Esophagus (tissue), 2 donors: ENCODE measurements around the gene CRB2. TPM values are rescaled to one million over a fixed set of nuclear protein-coding genes. Genes with fewer than 3 reads are reported as not detected.

Experiments used
- H3K27ac ChIP-seq, 2 donors: one replicate each; pipeline ENCODE4 v1.5.1; 2013; ENCODE audit warnings: low read depth in 2 of 2, mild to moderate bottlenecking in 2 of 2, inconsistent platforms in 1 of 2, low read length in 1 of 2, moderate library complexity in 1 of 2
- H3K27me3 ChIP-seq, 2 donors: one replicate each; pipeline ENCODE4 v1.6.1; 2013; ENCODE audit warnings: low read length in 2 of 2, control low read depth in 1 of 2, mild to moderate bottlenecking in 1 of 2; ENCODE audit not compliant: insufficient read depth in 2 of 2, control insufficient read depth in 1 of 2
- H3K36me3 ChIP-seq, 2 donors: one replicate each; pipeline ENCODE4 v1.6.1; 2013; ENCODE audit warnings: low read length in 1 of 2; ENCODE audit not compliant: control insufficient read depth in 2 of 2, insufficient read depth in 2 of 2
- H3K4me1 ChIP-seq, 2 donors: one replicate each; pipeline ENCODE4 v1.6.1; 2013; ENCODE audit warnings: low read length in 1 of 2; ENCODE audit not compliant: control insufficient read depth in 2 of 2, insufficient read depth in 2 of 2
- H3K4me3 ChIP-seq, 2 donors: one replicate each; pipeline ENCODE4 v1.5.1; 2013; ENCODE audit warnings: low read length in 2 of 2, mild to moderate bottlenecking in 2 of 2, low read depth in 1 of 2, moderate library complexity in 1 of 2
- H3K9me3 ChIP-seq, 2 donors: one replicate each; pipeline ENCODE4 v1.6.1; 2013; ENCODE audit warnings: mild to moderate bottlenecking in 2 of 2, low read depth in 1 of 2, low read length in 1 of 2, moderate library complexity in 1 of 2; ENCODE audit not compliant: control insufficient read depth in 2 of 2, insufficient read depth in 1 of 2
- WGBS, 2 donors: extraction: QIAGEN DNeasy Blood & Tissue Kit; methylation state at CpG; one replicate each; pipeline ENCODE4 v1.1.7; 2013; 5-methylcytosine and 5-hydroxymethylcytosine counted together
- polyA plus RNA-seq, 2 donors: library from polyadenylated mRNA; stranded (reverse); fragments of 200-250 nt; gene quantifications; one replicate each; pipeline ENCODE4 v1.2.3, GENCODE V29; 2013
- donor health status: healthy with polysubstance abuse.
- donor health status: Bipolar disorder and iron deficiency.

Gene CRB2
- polyA plus RNA-seq, 2 donors = 0.01 to 0.02 TPM

GRCh38 chr9:123376218-123377071 is 20.4 kb downstream of the CRB2 start:
- whole genome bisulfite sequencing, 2 donors = 71 to 79% methylated on average over 24 of the region's 24 CpGs
- no peaks in the 10 kb centered on the region for H3K27me3 ChIP-seq

GRCh38 chr9:123377211-123377971 is 21.4 kb downstream of the CRB2 start:
- H3K9me3 ChIP-seq = peaks cover 0 to 2% of the 10 kb centered on the region in 2 donors
- 57 to 61% methylated on average over 21 of the region's 21 CpGs for WGBS, 2 donors
- H3K27ac ChIP-seq = no peak overlapping the region
- H3K36me3 ChIP-seq = peaks cover 0 to 5% of the 10 kb centered on the region in 2 donors
- no peak overlapping the region for H3K4me3 ChIP-seq
- no peaks in the 10 kb centered on the region for H3K27me3 ChIP-seq
- peaks cover 9 to 16% of the 10 kb centered on the region in 2 donors for H3K4me1 ChIP-seq

More at GRCh38 chr9:123376218-123377071, 20.4 kb downstream of the CRB2 start:
- no peak overlapping the region for H3K27ac ChIP-seq
- peaks cover 0 to 2% of the 10 kb centered on the region in 2 donors for H3K9me3 ChIP-seq
- peaks cover 9 to 16% of the 10 kb centered on the region in 2 donors for H3K4me1 ChIP-seq
- H3K4me3 ChIP-seq = no peak overlapping the region
- no peaks in the 10 kb centered on the region for H3K36me3 ChIP-seq

GRCh38 chr9:123378025-123378424 is 22.0 kb downstream of the CRB2 start:
- H3K4me1 ChIP-seq = peaks cover 8 to 15% of the 10 kb centered on the region in 2 donors
- no peak overlapping the region for H3K4me3 ChIP-seq
- no peaks in the 10 kb centered on the region for H3K27me3 ChIP-seq
- 63 to 66% methylated on average over 10 of the region's 10 CpGs for WGBS, 2 donors
- peaks cover 0 to 7% of the 10 kb centered on the region in 2 donors for H3K36me3 ChIP-seq
- no peak overlapping the region for H3K27ac ChIP-seq
- no peaks in the 10 kb centered on the region for H3K9me3 ChIP-seq

GRCh38 chr9:123378956-123379660 is 23.1 kb downstream of the CRB2 start:
- Histone ChIP-seq H3K27me3 (no peaks in the 10 kb centered on the region), H3K4me1 (peaks cover 0 to 7% of the 10 kb centered on the region in 2 donors), H3K4me3 (no peak overlapping the region), H3K9me3 (no peaks in the 10 kb centered on the region), H3K27ac (no peak overlapping the region), H3K36me3 (peaks cover 0 to 7% of the 10 kb centered on the region in 2 donors)
- 85 to 88% methylated on average over 30 of the region's 30 CpGs for WGBS, 2 donors

GRCh38 chr9:123380852-123381705 is 25.1 kb downstream of the CRB2 start:
- peaks cover 0 to 2% of the 10 kb centered on the region in 2 donors for H3K4me1 ChIP-seq
- H3K27me3 ChIP-seq = no peaks in the 10 kb centered on the region
- no peaks in the 10 kb centered on the region for H3K9me3 ChIP-seq
- WGBS, 2 donors = 87 to 89% methylated on average over 23 to 28 of the region's 28 CpGs
- peaks cover 0 to 7% of the 10 kb centered on the region in 2 donors for H3K36me3 ChIP-seq
- H3K27ac ChIP-seq = no peak overlapping the region
- no peak overlapping the region for H3K4me3 ChIP-seq

- no peaks in the 10 kb centered on the region for H3K27me3 ChIP-seq
- H3K27ac ChIP-seq = no peak overlapping the region
- no peak overlapping the region for H3K4me3 ChIP-seq
- H3K4me1 ChIP-seq = no peaks in the 10 kb centered on the region
- H3K9me3 ChIP-seq = no peaks in the 10 kb centered on the region
- H3K36me3 ChIP-seq = peaks cover 0 to 7% of the 10 kb centered on the region in 2 donors
- WGBS, 2 donors = 90 to 91% methylated on average over 27 of the region's 27 CpGs
Observed at GRCh38 chr9:123382653-123383511, 26.9 kb downstream of the CRB2 start.

GRCh38 chr9:123383512-123384170 is 27.6 kb downstream of the CRB2 start:
- Histone ChIP-seq H3K27me3 (no peaks in the 10 kb centered on the region), H3K4me3 (no peak overlapping the region), H3K36me3 (peaks cover 0 to 7% of the 10 kb centered on the region in 2 donors), H3K9me3 (no peaks in the 10 kb centered on the region), H3K4me1 (no peaks in the 10 kb centered on the region), H3K27ac (no peak overlapping the region)
- 87 to 90% methylated on average over 27 of the region's 27 CpGs for WGBS, 2 donors

- no peaks in the 10 kb centered on the region for H3K36me3 ChIP-seq
- H3K27me3 ChIP-seq = no peaks in the 10 kb centered on the region
- 76 to 84% methylated on average over 14 of the region's 14 CpGs for WGBS, 2 donors
- no peak overlapping the region for H3K27ac ChIP-seq
- H3K9me3 ChIP-seq = no peaks in the 10 kb centered on the region
- no peaks in the 10 kb centered on the region for H3K4me1 ChIP-seq
- no peak overlapping the region for H3K4me3 ChIP-seq
Observed at GRCh38 chr9:123387686-123388085, 31.7 kb downstream of the CRB2 start.
